K562 (cell line): Measurements from ENCODE around the gene DTNBP1. TPM values are rescaled to one million over a fixed set of nuclear protein-coding genes. Genes with fewer than 3 reads are reported as not detected.

Source experiments
- ATAC-seq: fragments of 200-7000 bp; cut with Tn5 transposase; 3 replicates; pipeline ENCODE4 v1.9.1; 2020; ENCODE audit warnings: moderate library complexity
- BruUV-seq: library from RNA; stranded (reverse); fragments of 400-500 nt; replicated peaks from 2 replicates; lab custom pipeline; 2021; lab: Mats Ljungman, UMichigan
- CTCF ChIA-PET: fragments of 300-600 bp; formaldehyde crosslinking; extraction: SDS; loops from one replicate; lab custom pipeline; 2021; ENCODE audit warnings: low intra/inter-chr PET ratio; lab: Yijun Ruan, JAX
- POLR2A ChIA-PET: fragments of 300-600, 350-650 bp; sonication (Branson Sonifier 250); formaldehyde crosslinking; extraction: SDS; loops from one replicate; lab custom pipeline; 2021; ENCODE audit warnings: antibody characterized with exemption, inconsistent platforms; lab: Yijun Ruan, JAX
- DNase-seq, 4 experiments: peaks; one replicate each; pipeline versions ENCODE4 v3.0.0 to v3.0.0-alpha.2; 2011 to 2018; ENCODE audit warnings: low spot score in 3 of 4, mixed read lengths in 3 of 4; ENCODE audit errors: extremely low read depth in 1 of 4
- FAIRE-seq: peaks from 2 replicates; lab custom pipeline; 2011; peaks lifted over from hg19 to GRCh38; lab: Jason Lieb, UNC
- H2AFZ ChIP-seq: 2 replicates; pipeline ENCODE4 v1.6.0; 2011; ENCODE audit warnings: low read depth, low read length, control low read depth, inconsistent platforms
- H3K27ac ChIP-seq: fragments of 200-600 bp; 3 replicates; pipeline ENCODE4 v1.8.0; 2011; ENCODE audit warnings: low read depth, mild to moderate bottlenecking, control low read depth, inconsistent platforms, low read length, moderate library complexity, mixed read lengths; ENCODE audit errors: extremely low read depth
- H3K27me3 ChIP-seq, 2 experiments: fragments of 300-600 bp in 1 of 2; 2 replicates in 1 of 2; 3 replicates in 1 of 2; pipeline versions ENCODE4 v1.6.0 to v1.8.0; 2011; ENCODE audit warnings: inconsistent platforms in 2 of 2, low read length in 2 of 2, mild to moderate bottlenecking in 1 of 2, mixed read lengths in 1 of 2, moderate library complexity in 1 of 2; ENCODE audit not compliant: control insufficient read depth in 2 of 2, insufficient read depth in 2 of 2
- H3K36me3 ChIP-seq: fragments of 300-600 bp; 3 replicates; pipeline ENCODE4 v1.8.0; 2011; ENCODE audit warnings: mild to moderate bottlenecking, low read length, inconsistent platforms; ENCODE audit not compliant: control insufficient read depth, insufficient read depth
- H3K4me1 ChIP-seq, 2 experiments: fragments of 200-600 bp in 1 of 2; replicated peaks in 1 of 2; 2 replicates in 1 of 2; 3 replicates in 1 of 2; pipeline versions ENCODE4 v1.5.1 to v1.8.0; 2011; ENCODE audit warnings: inconsistent platforms in 2 of 2, low read length in 2 of 2, mild to moderate bottlenecking in 1 of 2, mixed read lengths in 1 of 2, moderate library complexity in 1 of 2; ENCODE audit not compliant: control insufficient read depth in 2 of 2, insufficient read depth in 2 of 2
- H3K4me2 ChIP-seq: 2 replicates; pipeline ENCODE4 v1.6.1; 2011; ENCODE audit warnings: low read length, control low read depth, inconsistent platforms, mixed read lengths; ENCODE audit not compliant: insufficient read depth
- H3K4me3 ChIP-seq: fragments of 200-600 bp; sonication (generic), shearing (Covaris generic); 2 replicates; pipeline ENCODE4 v1.5.1; 2016; ENCODE audit warnings: control low read depth, inconsistent platforms
- H3K79me2 ChIP-seq: fragments of 200-600 bp; 3 replicates; pipeline ENCODE4 v1.8.0; 2011; ENCODE audit warnings: low read length, inconsistent platforms; ENCODE audit not compliant: control insufficient read depth, insufficient read depth
- H3K9ac ChIP-seq, 2 experiments: 2 replicates each; pipeline versions ENCODE4 v1.6.0 to v1.6.1; 2011; ENCODE audit warnings: low read depth in 2 of 2, low read length in 2 of 2, control low read depth in 1 of 2, inconsistent platforms in 1 of 2, mild to moderate bottlenecking in 1 of 2, mixed read lengths in 1 of 2; ENCODE audit not compliant: insufficient read depth in 1 of 2
- H3K9me1 ChIP-seq: one replicate; pipeline ENCODE4 v1.6.0; 2011; ENCODE audit warnings: inconsistent platforms, mild to moderate bottlenecking, low read length, moderate library complexity; ENCODE audit not compliant: control insufficient read depth, insufficient read depth
- H3K9me3 ChIP-seq: replicated peaks from 2 replicates; pipeline ENCODE4 v1.5.1; 2011; ENCODE audit warnings: low read depth, low read length, inconsistent platforms; ENCODE audit not compliant: control insufficient read depth, insufficient read depth
- H4K20me1 ChIP-seq: replicated peaks from 2 replicates; pipeline ENCODE4 v1.6.1; 2011; ENCODE audit warnings: low read length, inconsistent platforms, mixed read lengths; ENCODE audit not compliant: control insufficient read depth, insufficient read depth
- DPF2 ChIP-seq: fragments of 450-650 bp; IDR thresholded peaks from 2 replicates; pipeline ENCODE4 v1.6.1; 2016
- IFI16 ChIP-seq: fragments of 250-450 bp; sonication (Bioruptor Pico); IDR thresholded peaks from 2 replicates; pipeline ENCODE4 v2.1.2; 2022; ENCODE audit warnings: mild to moderate bottlenecking, inconsistent platforms
- POLR2G ChIP-seq: fragments of 200-400 bp; formaldehyde crosslinking; IDR thresholded peaks from 2 replicates; pipeline ENCODE4 v1.6.1; 2017; ENCODE audit warnings: low read depth, mild to moderate bottlenecking, antibody characterized with exemption, low read length, moderate library complexity
- RBM22 ChIP-seq: fragments of 200-400 bp; formaldehyde crosslinking; IDR thresholded peaks from 2 replicates; pipeline ENCODE4 v1.6.1; 2018; ENCODE audit warnings: low read length, low read depth; ENCODE audit not compliant: poor library complexity, severe bottlenecking
- TBP ChIP-seq: optimal IDR thresholded peaks from 2 replicates; pipeline ENCODE3; 2011; ENCODE audit warnings: low read depth, low read length, improper control_type of control experiment
- ZNF354B ChIP-seq: fragments of 250-450 bp; sonication (Bioruptor Pico); IDR thresholded peaks from 2 replicates; pipeline ENCODE4 v1.4.0; 2020
- WGBS: fragments of 100-300 bp; shearing (Covaris generic); methylation state at CpG from one replicate; pipeline ENCODE4 v1.1.6; 2016; ENCODE audit warnings: low coverage, mixed read lengths; ENCODE audit not compliant: insufficient coverage; ENCODE audit errors: missing lambda C conversion rate; 5-methylcytosine and 5-hydroxymethylcytosine counted together
- in situ Hi-C: fragments of 300-500 bp; cut with MboI; formaldehyde crosslinking; loops from 4 replicates; pipeline ENCODE4 v1.15.0; 2018; ENCODE audit warnings: inconsistent platforms, mixed read lengths
- intact Hi-C: fragments of 100-400 bp; cut with micrococcal nuclease; formaldehyde crosslinking; loops from 2 replicates; pipeline ENCODE4 v1.14.2; 2022
- polyA plus RNA-seq, 8 experiments: library from polyadenylated mRNA; depleted of rRNA in 4 of 8; stranded (reverse) in 5 of 8; unstranded in 3 of 8; fragments of >200 nt; fragmentation: Nextera tagmentation in 2 of 8; fragmentation: Illumina TruSeq in 1 of 8; extraction: Ambion mirVana in 2 of 8; extraction: Trizol in 1 of 8; gene quantifications; 2 replicates each; pipeline versions ENCODE4 v1.2.1 to v1.2.3, GENCODE V29; 2011 to 2014; ENCODE audit warnings: inconsistent platforms in 1 of 8, missing spikeins in 1 of 8
- total RNA-seq, 7 experiments: library from RNA; depleted of rRNA in 6 of 7; stranded (reverse); fragments of >200 nt in 6 of 7; fragmentation: Illumina TruSeq in 2 of 7; extraction: Trizol in 2 of 7; gene quantifications; 2 replicates each; pipeline versions ENCODE4 v1.2.1 to v1.2.3, GENCODE V29; 2011 to 2021; ENCODE audit warnings: low replicate concordance in 1 of 7
- TF ChIP-seq, protein P1 (sequence below): fragments of 450-650 bp; IDR thresholded peaks from 2 replicates; pipeline ENCODE4 v1.6.1; 2018; ENCODE audit warnings: mild to moderate bottlenecking, low read depth; ENCODE audit not compliant: partially characterized antibody
- TF ChIP-seq, protein P2 (sequence below), 2 experiments: fragments of 450-650 bp; IDR thresholded peaks; 2 replicates each; pipeline ENCODE4 v1.6.1; 2016
- TF ChIP-seq, protein P3 (sequence below): sonication (generic); formaldehyde crosslinking; IDR thresholded peaks from 2 replicates; pipeline ENCODE4 v1.8.1; 2023; ENCODE audit warnings: mild to moderate bottlenecking, missing genetic modification reagents

The DTNBP1 gene
- total and polyA plus RNA-seq, 9 of the 15 experiments (the other 6 are each of a cell fraction or from before 2014, with no cell fraction given), result 16.7 to 54.5 (median 21.4) TPM

DNA sequence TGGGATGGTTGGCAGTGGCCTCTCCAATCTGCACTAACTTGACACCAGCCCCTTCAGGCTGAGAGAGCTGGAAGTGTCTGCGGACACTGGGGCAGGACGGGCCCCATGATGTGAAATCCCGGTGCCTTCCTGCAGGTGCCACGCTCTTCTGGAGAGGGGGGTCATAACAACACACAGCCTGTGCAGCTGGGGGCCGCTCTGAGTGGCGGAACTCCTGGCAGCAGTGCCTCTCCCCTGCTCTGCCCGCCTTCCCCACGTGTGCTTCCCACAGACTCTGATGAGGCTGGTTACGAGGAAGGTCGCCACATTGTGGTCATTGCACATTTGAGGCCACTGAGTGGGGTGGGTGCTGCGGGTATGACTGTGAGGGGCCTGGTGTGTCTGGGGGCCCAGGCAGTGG is 145.2 kb downstream of the DTNBP1 start (continued):
- TF ChIP-seq, protein P1, sequence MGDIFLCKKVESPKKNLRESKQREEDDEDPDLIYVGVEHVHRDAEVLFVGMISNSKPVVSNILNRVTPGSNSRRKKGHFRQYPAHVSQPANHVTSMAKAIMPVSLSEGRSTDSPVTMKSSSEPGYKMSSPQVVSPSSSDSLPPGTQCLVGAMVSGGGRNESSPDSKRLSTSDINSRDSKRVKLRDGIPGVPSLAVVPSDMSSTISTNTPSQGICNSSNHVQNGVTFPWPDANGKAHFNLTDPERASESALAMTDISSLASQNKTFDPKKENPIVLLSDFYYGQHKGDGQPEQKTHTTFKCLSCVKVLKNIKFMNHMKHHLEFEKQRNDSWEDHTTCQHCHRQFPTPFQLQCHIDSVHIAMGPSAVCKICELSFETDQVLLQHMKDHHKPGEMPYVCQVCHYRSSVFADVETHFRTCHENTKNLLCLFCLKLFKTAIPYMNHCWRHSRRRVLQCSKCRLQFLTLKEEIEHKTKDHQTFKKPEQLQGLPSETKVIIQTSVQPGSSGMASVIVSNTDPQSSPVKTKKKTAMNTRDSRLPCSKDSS, result no peak

- DNase-seq, result no peak
- H3K27ac ChIP-seq, result no peak overlapping the region
- TF ChIP-seq IFI16, result no peak
- TF ChIP-seq, protein P2, sequence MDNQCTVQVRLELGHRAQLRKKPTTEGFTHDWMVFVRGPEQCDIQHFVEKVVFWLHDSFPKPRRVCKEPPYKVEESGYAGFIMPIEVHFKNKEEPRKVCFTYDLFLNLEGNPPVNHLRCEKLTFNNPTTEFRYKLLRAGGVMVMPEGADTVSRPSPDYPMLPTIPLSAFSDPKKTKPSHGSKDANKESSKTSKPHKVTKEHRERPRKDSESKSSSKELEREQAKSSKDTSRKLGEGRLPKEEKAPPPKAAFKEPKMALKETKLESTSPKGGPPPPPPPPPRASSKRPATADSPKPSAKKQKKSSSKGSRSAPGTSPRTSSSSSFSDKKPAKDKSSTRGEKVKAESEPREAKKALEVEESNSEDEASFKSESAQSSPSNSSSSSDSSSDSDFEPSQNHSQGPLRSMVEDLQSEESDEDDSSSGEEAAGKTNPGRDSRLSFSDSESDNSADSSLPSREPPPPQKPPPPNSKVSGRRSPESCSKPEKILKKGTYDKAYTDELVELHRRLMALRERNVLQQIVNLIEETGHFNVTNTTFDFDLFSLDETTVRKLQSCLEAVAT (IDR thresholded peaks at IDR 0.05), result no peak
- no peak for TF ChIP-seq ZNF354B (CRISPR knock-in tag)
- TF ChIP-seq, protein P3, sequence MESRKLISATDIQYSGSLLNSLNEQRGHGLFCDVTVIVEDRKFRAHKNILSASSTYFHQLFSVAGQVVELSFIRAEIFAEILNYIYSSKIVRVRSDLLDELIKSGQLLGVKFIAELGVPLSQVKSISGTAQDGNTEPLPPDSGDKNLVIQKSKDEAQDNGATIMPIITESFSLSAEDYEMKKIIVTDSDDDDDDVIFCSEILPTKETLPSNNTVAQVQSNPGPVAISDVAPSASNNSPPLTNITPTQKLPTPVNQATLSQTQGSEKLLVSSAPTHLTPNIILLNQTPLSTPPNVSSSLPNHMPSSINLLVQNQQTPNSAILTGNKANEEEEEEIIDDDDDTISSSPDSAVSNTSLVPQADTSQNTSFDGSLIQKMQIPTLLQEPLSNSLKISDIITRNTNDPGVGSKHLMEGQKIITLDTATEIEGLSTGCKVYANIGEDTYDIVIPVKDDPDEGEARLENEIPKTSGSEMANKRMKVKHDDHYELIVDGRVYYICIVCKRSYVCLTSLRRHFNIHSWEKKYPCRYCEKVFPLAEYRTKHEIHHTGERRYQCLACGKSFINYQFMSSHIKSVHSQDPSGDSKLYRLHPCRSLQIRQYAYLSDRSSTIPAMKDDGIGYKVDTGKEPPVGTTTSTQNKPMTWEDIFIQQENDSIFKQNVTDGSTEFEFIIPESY, result 0 out of 2 replicates have a peak, but pooled peaks have one; percentile 34
- no peak for TF ChIP-seq DPF2
- peak; percentile 66 for TF ChIP-seq RBM22
- TF ChIP-seq TBP, result no peak
- TF ChIP-seq POLR2G, result peak; percentile 64; the same call in 1 of the 2 replicates
- TF ChIP-seq, all 486 proteins: peak for 3
- no peaks in the 10 kb centered on the region for H4K20me1 ChIP-seq
- H3K36me3 ChIP-seq, result peaks cover 92% of the 10 kb centered on the region; the same call in 2 of the 3 replicates
- no TSS peak for BruUV-seq
- in situ Hi-C loops (no loop called here), intact Hi-C loops (loop anchor here (1.0 kb wide), 1 partner anchor 106 kb away; no protein-coding TSS in a partner anchor)
- H3K9ac ChIP-seq, result no peak overlapping the region; a peak in 1 of 4 replicates
- POLR2A ChIA-PET, result interaction anchor here (0.7 to 1.6 kb wide), 2 partner anchors 10 to 86 kb away, joined by 3 to 4 read pairs; no protein-coding TSS in a partner anchor
- no peak overlapping the region for H3K4me2 ChIP-seq
- no peaks in the 10 kb centered on the region for H3K27me3 ChIP-seq
- ATAC-seq (no peak), FAIRE-seq (no peak)
- peaks cover 0 to 24% of the 10 kb centered on the region in 2 experiments; a peak in 1 of 5 replicates for H3K4me1 ChIP-seq
- H3K9me3 ChIP-seq, result no peaks in the 10 kb centered on the region
- 96% methylated on average over 29 of the region's 29 CpGs for WGBS
- CTCF ChIA-PET, result interaction anchor here (0.7 kb wide), 1 partner anchor 1326 kb away, joined by 3 read pairs; no protein-coding TSS in a partner anchor
- H3K9me1 ChIP-seq, result no peaks in the 10 kb centered on the region
- no peak overlapping the region for H2AFZ ChIP-seq
- no peak overlapping the region for H3K4me3 ChIP-seq
- no peaks in the 10 kb centered on the region for H3K79me2 ChIP-seq
These were observed 145.8 kb downstream of the DTNBP1 start for GRCh38 chr6:15516923-15517560.
